Endothelial cell of umbilical vein (primary cell): ENCODE data around the gene HTRA3. TPM values are rescaled to one million over a fixed set of nuclear protein-coding genes. Genes with fewer than 3 reads are reported as not detected.

Experiments used
- BruUV-seq: library from RNA; stranded (reverse); fragments of 400-500 nt; replicated peaks from 2 replicates; lab custom pipeline; 2021; lab: Mats Ljungman, UMichigan
- CTCF ChIA-PET: fragments of 300-600, 350-600 bp; sonication (Branson Sonifier 250); formaldehyde crosslinking; loops from one replicate; lab custom pipeline; 2021; ENCODE audit warnings: antibody characterized with exemption, inconsistent platforms; lab: Charles Lee
- POLR2A ChIA-PET: fragments of 300-600, 350-600 bp; sonication (Branson Sonifier 250); formaldehyde crosslinking; loops from one replicate; lab custom pipeline; 2021; ENCODE audit warnings: antibody characterized with exemption, inconsistent platforms; lab: Charles Lee
- DNase-seq: peaks from one replicate; pipeline ENCODE4 v3.0.0-alpha.2; 2011; ENCODE audit warnings: low read depth, low spot score
- FAIRE-seq: peaks from 2 replicates; lab custom pipeline; 2011; peaks lifted over from hg19 to GRCh38; lab: Jason Lieb, UNC
- H2AFZ ChIP-seq: 2 replicates; pipeline ENCODE4 v1.6.0; 2012; ENCODE audit warnings: low read depth, low read length, control low read depth, inconsistent platforms
- H3K27ac ChIP-seq: 2 replicates; pipeline ENCODE4 v1.5.1; 2011; ENCODE audit warnings: low read depth, mild to moderate bottlenecking, control low read depth, low read length, moderate library complexity; ENCODE audit not compliant: insufficient read depth
- H3K27me3 ChIP-seq, 2 experiments: 2 replicates each; pipeline versions ENCODE4 v1.6.0 to v1.6.1; 2011; ENCODE audit warnings: low read length in 2 of 2, mixed read lengths in 1 of 2; ENCODE audit not compliant: control insufficient read depth in 2 of 2, insufficient read depth in 2 of 2
- H3K36me3 ChIP-seq, 2 experiments: 2 replicates in 1 of 2; 3 replicates in 1 of 2; pipeline ENCODE4 v1.5.1; 2011; ENCODE audit warnings: low read length in 2 of 2, mild to moderate bottlenecking in 1 of 2, moderate library complexity in 1 of 2; ENCODE audit not compliant: control insufficient read depth in 2 of 2, insufficient read depth in 2 of 2; ENCODE audit errors: extremely low read depth in 1 of 2
- H3K4me1 ChIP-seq: 3 replicates; pipeline ENCODE4 v1.5.1; 2011; ENCODE audit warnings: mild to moderate bottlenecking, low read length; ENCODE audit not compliant: control insufficient read depth, insufficient read depth; ENCODE audit errors: extremely low read depth
- H3K4me2 ChIP-seq: 2 replicates; pipeline ENCODE4 v1.6.1; 2011; ENCODE audit warnings: low read length, control low read depth, mixed read lengths; ENCODE audit not compliant: insufficient read depth
- H3K4me3 ChIP-seq, 3 experiments: fragments of 200-600 bp in 1 of 3; sonication (generic), shearing (Covaris generic) in 1 of 3; replicated peaks in 1 of 3; 2 replicates each; pipeline ENCODE4 v1.5.1; 2011 to 2016; ENCODE audit warnings: control low read depth in 3 of 3, low read length in 3 of 3, mild to moderate bottlenecking in 2 of 3, inconsistent platforms in 1 of 3, low read depth in 1 of 3, moderate library complexity in 1 of 3; ENCODE audit not compliant: insufficient read depth in 1 of 3
- H3K79me2 ChIP-seq: 2 replicates; pipeline ENCODE4 v1.6.0; 2012; ENCODE audit warnings: low read length, inconsistent platforms; ENCODE audit not compliant: control insufficient read depth, insufficient read depth
- H3K9ac ChIP-seq: replicated peaks from 2 replicates; pipeline ENCODE3; 2011; ENCODE audit warnings: low read length, control low read depth; ENCODE audit not compliant: insufficient read depth; ENCODE audit errors: extremely low read depth
- H3K9me1 ChIP-seq: replicated peaks from 3 replicates; pipeline ENCODE4 v1.6.0; 2011; ENCODE audit warnings: mild to moderate bottlenecking, low read length; ENCODE audit not compliant: control insufficient read depth, insufficient read depth; ENCODE audit errors: extremely low read depth
- H3K9me3 ChIP-seq: replicated peaks from 2 replicates; pipeline ENCODE4 v1.5.1; 2012; ENCODE audit warnings: low read length, inconsistent platforms; ENCODE audit not compliant: control insufficient read depth, insufficient read depth
- H4K20me1 ChIP-seq: replicated peaks from 2 replicates; pipeline ENCODE3; 2011; ENCODE audit warnings: mild to moderate bottlenecking, low read length; ENCODE audit not compliant: control insufficient read depth, insufficient read depth; ENCODE audit errors: extremely low read depth
- CTCF ChIP-seq, 2 donors: IDR thresholded peaks; 1 replicate in 1 of 2; 2 replicates in 1 of 2; pipeline ENCODE4 v1.5.1; 2011; ENCODE audit warnings: low read length in 2 of 2, mild to moderate bottlenecking in 2 of 2, moderate library complexity in 2 of 2, control low read depth in 1 of 2, inconsistent platforms in 1 of 2, low read depth in 1 of 2; ENCODE audit not compliant: insufficient read depth in 1 of 2; ENCODE audit errors: extremely low read depth in 1 of 2
- EZH2 ChIP-seq: IDR thresholded peaks from 2 replicates; pipeline ENCODE4 v1.6.1; 2012; ENCODE audit warnings: borderline replicate concordance, low read depth, mild to moderate bottlenecking, moderate library complexity, low read length, inconsistent platforms; ENCODE audit not compliant: severe bottlenecking
- FOS ChIP-seq: IDR thresholded peaks from 2 replicates; pipeline ENCODE4 v1.6.1; 2011; ENCODE audit warnings: mild to moderate bottlenecking, low read length, moderate library complexity, borderline replicate concordance; ENCODE audit not compliant: insufficient read depth
- GATA2 ChIP-seq: IDR thresholded peaks from 2 replicates; pipeline ENCODE4 v1.7.0; 2011; ENCODE audit warnings: low read depth, mild to moderate bottlenecking, moderate library complexity, mixed read lengths, low read length; ENCODE audit not compliant: insufficient read length, insufficient read depth
- JUN ChIP-seq: IDR thresholded peaks from 2 replicates; pipeline ENCODE4 v1.6.1; 2011; ENCODE audit warnings: borderline replicate concordance, low read depth; ENCODE audit not compliant: insufficient read length, insufficient read depth
- MAX ChIP-seq: IDR thresholded peaks from 2 replicates; pipeline ENCODE4 v1.6.1; 2011; ENCODE audit not compliant: insufficient read depth, insufficient read length
- MYC ChIP-seq: IDR thresholded peaks from one replicate; pipeline ENCODE4 v1.6.1; 2011; ENCODE audit warnings: mild to moderate bottlenecking, low read depth, low read length
- POLR2A ChIP-seq: IDR thresholded peaks from 2 replicates; pipeline ENCODE4 v1.6.1; 2012; ENCODE audit warnings: low read depth, mild to moderate bottlenecking, control low read depth, low read length
- POLR2AphosphoS5 ChIP-seq: IDR thresholded peaks from 2 replicates; pipeline ENCODE4 v1.6.1; 2012; ENCODE audit warnings: low read depth, mild to moderate bottlenecking, control low read depth, low read length, moderate library complexity; ENCODE audit not compliant: insufficient read depth
- dilution Hi-C: fragments of 300-500 bp; cut with MboI; formaldehyde crosslinking; loops from one replicate; pipeline ENCODE4 v1.15.0; 2019; ENCODE audit warnings: low sequenced_read_pairs; ENCODE audit not compliant: extremely low pct_ligation_motif_present
- intact Hi-C: fragments of 100-400 bp; cut with micrococcal nuclease; formaldehyde crosslinking; loops from one replicate; pipeline ENCODE4 v1.10.0; 2022
- polyA plus RNA-seq, 4 experiments: library from polyadenylated mRNA; depleted of rRNA in 3 of 4; stranded (reverse) in 3 of 4; unstranded in 1 of 4; fragments of >200 nt; gene quantifications; 2 replicates each; pipeline versions ENCODE4 v1.2.1 to v1.2.3, GENCODE V29; 2011 to 2012; ENCODE audit warnings: missing spikeins in 1 of 4
- total RNA-seq: library from RNA; stranded (reverse); gene quantifications from 2 replicates; pipeline ENCODE4 v1.2.3, GENCODE V29; 2021

The HTRA3 gene
- total and polyA plus RNA-seq, 2 donors (not counting 3 experiments of a cell fraction or from before 2014, with no cell fraction given), result 9.0 to 12.0 TPM

- Histone ChIP-seq H3K79me2 (no peaks in the 10 kb centered on the region), H3K9ac (no peak overlapping the region), H3K9me1 (no peaks in the 10 kb centered on the region), H3K36me3 (peaks cover 16 to 70% of the 10 kb centered on the region in 2 experiments), H3K27me3 (no peaks in the 10 kb centered on the region), H4K20me1 (no peaks in the 10 kb centered on the region), H3K4me1 (no peaks in the 10 kb centered on the region), H3K4me2 (no peak overlapping the region), H2AFZ (no peak overlapping the region), H3K4me3 (no peak overlapping the region), H3K9me3 (no peaks in the 10 kb centered on the region), H3K27ac (no peak overlapping the region)
- POLR2A ChIA-PET, result no interaction called here
- no peak for TF ChIP-seq EZH2
- TF ChIP-seq POLR2AphosphoS5, result no peak
- TF ChIP-seq GATA2, result no peak
- TF ChIP-seq CTCF (IDR thresholded peaks at IDR 0.05; ENCODE audit: extremely low read depth in 1 of 2, insufficient read depth in 1 of 2, low read depth in 1 of 2, low read length in 2 of 2), result no peak
- no peak for TF ChIP-seq MAX
- TF ChIP-seq FOS, result no peak
- TF ChIP-seq POLR2A, result no peak
- no peak for TF ChIP-seq MYC
- no peak for TF ChIP-seq JUN
- dilution Hi-C loops, result no loop called here
- no TSS peak for BruUV-seq
- FAIRE-seq, result no peak
- intact Hi-C loops, result no loop called here
- DNase-seq, result no peak
- CTCF ChIA-PET, result interaction anchor here (1.0 to 3.9 kb wide), 4 partner anchors 27 to 170 kb away, joined by 6 to 57 read pairs (median 10); no protein-coding TSS in a partner anchor
Measured at GRCh38 chr4:8240211-8241041, 29.1 kb upstream of the HTRA3 start.
